GM20000 (cell line): Measurements from ENCODE around the gene CTDP1.

Source experiments
- DNase-seq: peaks from one replicate; pipeline ENCODE4 v3.0.0; 2012; ENCODE audit warnings: low spot score
- CTCF ChIP-seq: IDR thresholded peaks from 2 replicates; pipeline ENCODE4 v1.5.1; 2012; ENCODE audit warnings: mild to moderate bottlenecking, control low read depth; ENCODE audit errors: extremely low read depth, missing control alignments

The CTDP1 gene

GRCh38 chr18:79778291-79778791, 98.7 kb downstream of the CTDP1 start:
- no peak for TF ChIP-seq CTCF
- no peak for DNase-seq

GRCh38 chr18:79779021-79779699, 99.6 kb downstream of the CTDP1 start:
- no peak for TF ChIP-seq CTCF
- DNase-seq: no peak

- DNase-seq: no peak
- TF ChIP-seq CTCF: no peak
These were observed 100.1 kb downstream of the CTDP1 start for GRCh38 chr18:79779700-79780190.

- DNase-seq: no peak
- TF ChIP-seq CTCF: no peak
These were observed 100.9 kb downstream of the CTDP1 start for GRCh38 chr18:79780547-79780946.

- DNase-seq: no peak
- TF ChIP-seq CTCF: no peak
These were observed 101.8 kb downstream of the CTDP1 start for GRCh38 chr18:79781331-79781941.

- no peak for TF ChIP-seq CTCF
- no peak for DNase-seq
These were observed 103.1 kb downstream of the CTDP1 start for GRCh38 chr18:79782566-79783308.
